Measurements from ENCODE around the gene ROBO2.

ROBO2 gene

GRCh38 chr3:77456906-77457305 is 417.0 kb downstream of the ROBO2 start:
- no peak for TF ChIP-seq CTCF (IDR thresholded peaks at IDR 0.05; ENCODE audit: control extremely low read depth, extremely low read depth, low read depth, missing control alignments)
- POLR2A ChIA-PET, result no interaction called here
- no peak for DNase-seq (ENCODE audit: extremely low spot score)
- CTCF ChIA-PET, result no interaction called here

GRCh38 chr3:77459926-77460325 is 420.0 kb downstream of the ROBO2 start:
- no peak for TF ChIP-seq CTCF (IDR thresholded peaks at IDR 0.05; ENCODE audit: control extremely low read depth, extremely low read depth, low read depth, missing control alignments)
- CTCF ChIA-PET, result no interaction called here
- POLR2A ChIA-PET, result no interaction called here
- DNase-seq (ENCODE audit: extremely low spot score), result no peak

GRCh38 chr3:77460326-77460725 is 420.4 kb downstream of the ROBO2 start:
- ChIA-PET CTCF (interaction anchor here (0.8 kb wide), 1 partner anchor 10 kb away, joined by 3 read pairs; no protein-coding TSS in a partner anchor), POLR2A (no interaction called here)
- no peak for TF ChIP-seq CTCF (IDR thresholded peaks at IDR 0.05; ENCODE audit: control extremely low read depth, extremely low read depth, low read depth, missing control alignments)
- no peak for DNase-seq (ENCODE audit: extremely low spot score)

GRCh38 chr3:77462951-77463350 is 423.1 kb downstream of the ROBO2 start:
- DNase-seq (ENCODE audit: extremely low spot score), result no peak
- ChIA-PET CTCF (interaction anchor here (0.8 kb wide), 1 partner anchor 13 kb away, joined by 3 read pairs; no protein-coding TSS in a partner anchor), POLR2A (no interaction called here)
- TF ChIP-seq CTCF (IDR thresholded peaks at IDR 0.05; ENCODE audit: control extremely low read depth, extremely low read depth, low read depth, missing control alignments), result no peak

- POLR2A ChIA-PET, result no interaction called here
- no peak for TF ChIP-seq CTCF (IDR thresholded peaks at IDR 0.05; ENCODE audit: control extremely low read depth, extremely low read depth, low read depth, missing control alignments)
- CTCF ChIA-PET, result no interaction called here
- no peak for DNase-seq (ENCODE audit: extremely low spot score)
These were observed 424.3 kb downstream of the ROBO2 start for GRCh38 chr3:77464111-77464688.

- no peak for DNase-seq (ENCODE audit: extremely low spot score)
- CTCF ChIA-PET, result interaction anchor here (2.1 kb wide), 1 partner anchor 8 kb away, joined by 5 read pairs; no protein-coding TSS in a partner anchor
- POLR2A ChIA-PET, result no interaction called here
- no peak for TF ChIP-seq CTCF (IDR thresholded peaks at IDR 0.05; ENCODE audit: control extremely low read depth, extremely low read depth, low read depth, missing control alignments)
These were observed 426.7 kb downstream of the ROBO2 start for GRCh38 chr3:77466562-77467115.

All from GM10248 (cell line).